OCI-LY1 (cell line): ENCODE data around the gene PACSIN1.

Experiments used
- H2AFZ ChIP-seq: fragments of 200-600 bp; sonication (generic), shearing (Covaris generic); 2 replicates; pipeline ENCODE4 v1.6.0; 2014; ENCODE audit warnings: antibody characterized with exemption, mild to moderate bottlenecking, low read length
- H3F3A ChIP-seq: fragments of 200-600 bp; sonication (generic), shearing (Covaris generic); 2 replicates; pipeline ENCODE4 v1.6.0; 2014; ENCODE audit warnings: mild to moderate bottlenecking, antibody characterized with exemption, low read length, moderate library complexity; ENCODE audit not compliant: insufficient read depth
- H3K27ac ChIP-seq: fragments of 200-600 bp; sonication (generic); 2 replicates; pipeline ENCODE4 v1.5.1; 2014; ENCODE audit warnings: low read length, mixed run types, mild to moderate bottlenecking, low read depth; ENCODE audit not compliant: poor library complexity, severe bottlenecking
- H3K27me3 ChIP-seq: fragments of 200-600 bp; sonication (generic); 2 replicates; pipeline ENCODE4 v1.6.0; 2014; ENCODE audit warnings: antibody characterized with exemption, mild to moderate bottlenecking, low read length, moderate library complexity; ENCODE audit not compliant: insufficient read depth
- H3K36me3 ChIP-seq: fragments of 200-600 bp; sonication (generic); 2 replicates; pipeline ENCODE4 v1.6.1; 2014; ENCODE audit warnings: mild to moderate bottlenecking, antibody characterized with exemption, low read length, moderate library complexity, mixed read lengths; ENCODE audit not compliant: insufficient read depth
- H3K4me1 ChIP-seq: fragments of 200-600 bp; sonication (generic); 2 replicates; pipeline ENCODE4 v1.5.1; 2014; ENCODE audit warnings: mild to moderate bottlenecking, low read length, moderate library complexity; ENCODE audit not compliant: insufficient read depth, severe bottlenecking
- H3K4me2 ChIP-seq: fragments of 200-600 bp; sonication (generic), shearing (Covaris generic); 2 replicates; pipeline ENCODE4 v1.6.1; 2014; ENCODE audit warnings: low read length
- H3K4me3 ChIP-seq: fragments of 200-600 bp; sonication (generic); 2 replicates; pipeline ENCODE4 v1.5.1; 2014; ENCODE audit warnings: low read length, low read depth, mild to moderate bottlenecking, mixed read lengths; ENCODE audit not compliant: poor library complexity, severe bottlenecking
- H3K79me2 ChIP-seq: fragments of 200-600 bp; shearing (Covaris generic); 2 replicates; pipeline ENCODE4 v1.6.1; 2016; ENCODE audit warnings: mixed run types, low read length, mixed read lengths; ENCODE audit not compliant: insufficient read depth
- H3K9ac ChIP-seq: fragments of 200-600 bp; sonication (generic), shearing (Covaris generic); 2 replicates; pipeline ENCODE4 v1.6.1; 2014; ENCODE audit warnings: mild to moderate bottlenecking, low read length, mixed read lengths
- H3K9me2 ChIP-seq: fragments of 200-600 bp; sonication (generic), shearing (Covaris generic); 2 replicates; pipeline ENCODE4 v1.6.1; 2014; ENCODE audit warnings: low read depth, mild to moderate bottlenecking, low read length, mixed read lengths
- H3K9me3 ChIP-seq: fragments of 200-600 bp; shearing (Covaris generic); 2 replicates; pipeline ENCODE4 v1.6.1; 2014; ENCODE audit warnings: low read length, mixed read lengths
- H4K20me1 ChIP-seq: fragments of 200-600 bp; sonication (generic), shearing (Covaris generic); 2 replicates; pipeline ENCODE4 v1.6.0; 2016; ENCODE audit warnings: mild to moderate bottlenecking, low read length; ENCODE audit not compliant: insufficient read depth
- EZH2 ChIP-seq: fragments of 200-600 bp; sonication (generic), shearing (Covaris generic); IDR thresholded peaks from 2 replicates; pipeline ENCODE4 v1.8.0; 2017; ENCODE audit warnings: borderline replicate concordance, mixed run types, mild to moderate bottlenecking, antibody characterized with exemption, low read length, moderate library complexity, mixed read lengths
- TF ChIP-seq, protein P1 (sequence below): fragments of 200-600 bp; sonication (generic), shearing (Covaris generic); IDR thresholded peaks from 2 replicates; pipeline ENCODE4 v1.5.1; 2017; ENCODE audit warnings: mild to moderate bottlenecking, antibody characterized with exemption, low read length, moderate library complexity, mixed read lengths

PACSIN1 gene

DNA sequence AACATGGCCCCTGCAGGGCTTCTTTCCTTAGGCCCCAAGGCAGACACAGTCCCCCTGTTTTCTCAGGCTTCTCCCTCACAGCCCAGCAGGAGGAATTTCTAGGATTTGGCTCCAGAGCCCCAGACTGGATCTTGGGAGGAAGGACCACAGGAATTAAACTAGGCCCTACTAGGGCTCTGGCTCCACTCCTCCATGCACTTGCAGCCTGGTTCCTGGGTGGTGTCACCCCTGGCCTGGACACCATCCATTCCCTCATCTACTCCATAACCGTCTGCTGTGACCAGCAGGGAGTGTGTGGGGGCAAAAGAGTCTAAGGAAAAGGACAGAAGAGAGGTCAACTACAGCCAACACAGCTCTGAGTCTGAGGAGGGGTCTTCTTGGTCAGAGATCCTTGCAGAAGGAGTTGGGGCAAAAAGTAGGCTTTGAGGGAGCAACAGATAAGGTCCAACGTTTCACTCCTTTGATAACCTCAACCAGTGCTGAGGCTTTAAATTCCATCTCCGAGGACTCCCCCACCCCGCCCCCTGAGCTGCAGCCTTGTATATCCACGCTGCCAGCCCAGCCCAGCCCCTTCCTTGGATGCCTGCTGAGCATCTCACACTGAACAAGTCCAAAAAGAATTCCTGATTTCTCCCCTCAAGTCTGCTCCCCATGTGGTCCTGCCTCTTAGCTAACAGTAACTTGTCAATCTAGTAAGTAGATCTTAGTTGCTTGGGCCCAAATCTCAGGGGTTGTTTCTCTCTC, 118.2 kb downstream of the PACSIN1 start:
- Histone ChIP-seq H2AFZ (no peak overlapping the region), H3K9me2 (no peaks in the 10 kb centered on the region), H3K27ac (no peak overlapping the region), H3K36me3 (peaks cover 26% of the 10 kb centered on the region; the same call in 1 of the 2 replicates), H3K27me3 (no peaks in the 10 kb centered on the region), H4K20me1 (no peaks in the 10 kb centered on the region), H3K4me1 (no peaks in the 10 kb centered on the region), H3K4me2 (no peak overlapping the region), H3K9me3 (no peaks in the 10 kb centered on the region), H3K9ac (no peak overlapping the region), H3F3A (no peaks in the 10 kb centered on the region), H3K4me3 (no peak overlapping the region), H3K79me2 (no peaks in the 10 kb centered on the region)
- TF ChIP-seq, protein P1, sequence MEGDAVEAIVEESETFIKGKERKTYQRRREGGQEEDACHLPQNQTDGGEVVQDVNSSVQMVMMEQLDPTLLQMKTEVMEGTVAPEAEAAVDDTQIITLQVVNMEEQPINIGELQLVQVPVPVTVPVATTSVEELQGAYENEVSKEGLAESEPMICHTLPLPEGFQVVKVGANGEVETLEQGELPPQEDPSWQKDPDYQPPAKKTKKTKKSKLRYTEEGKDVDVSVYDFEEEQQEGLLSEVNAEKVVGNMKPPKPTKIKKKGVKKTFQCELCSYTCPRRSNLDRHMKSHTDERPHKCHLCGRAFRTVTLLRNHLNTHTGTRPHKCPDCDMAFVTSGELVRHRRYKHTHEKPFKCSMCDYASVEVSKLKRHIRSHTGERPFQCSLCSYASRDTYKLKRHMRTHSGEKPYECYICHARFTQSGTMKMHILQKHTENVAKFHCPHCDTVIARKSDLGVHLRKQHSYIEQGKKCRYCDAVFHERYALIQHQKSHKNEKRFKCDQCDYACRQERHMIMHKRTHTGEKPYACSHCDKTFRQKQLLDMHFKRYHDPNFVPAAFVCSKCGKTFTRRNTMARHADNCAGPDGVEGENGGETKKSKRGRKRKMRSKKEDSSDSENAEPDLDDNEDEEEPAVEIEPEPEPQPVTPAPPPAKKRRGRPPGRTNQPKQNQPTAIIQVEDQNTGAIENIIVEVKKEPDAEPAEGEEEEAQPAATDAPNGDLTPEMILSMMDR: no peak
- TF ChIP-seq EZH2: no peak

DNA sequence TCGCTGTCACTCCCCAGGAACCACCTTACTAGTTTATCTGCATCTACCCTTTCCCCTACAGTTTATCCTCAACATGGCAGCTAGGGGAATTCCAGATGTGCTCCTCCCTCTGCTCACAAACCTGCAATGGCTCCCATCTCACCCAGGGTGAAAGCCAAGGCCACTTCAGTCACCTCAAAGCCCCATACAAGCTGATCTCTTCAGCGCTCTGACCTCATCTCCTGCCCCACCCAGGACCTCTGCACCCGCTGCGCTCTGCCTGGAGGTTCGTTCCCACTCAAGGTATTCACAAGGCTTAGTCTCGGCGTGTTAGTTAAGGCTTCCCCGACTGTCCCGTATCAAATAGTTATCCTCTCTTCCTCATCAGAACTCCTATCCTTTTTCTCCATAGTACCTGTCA, 118.8 kb downstream of the PACSIN1 start:
- H3K9me2 ChIP-seq: no peaks in the 10 kb centered on the region
- no peak overlapping the region for H3K4me2 ChIP-seq
- no peak overlapping the region for H3K9ac ChIP-seq
- no peak overlapping the region for H3K4me3 ChIP-seq
- H3K27me3 ChIP-seq: no peaks in the 10 kb centered on the region
- no peaks in the 10 kb centered on the region for H3K79me2 ChIP-seq
- H2AFZ ChIP-seq: no peak overlapping the region
- H3F3A ChIP-seq: no peaks in the 10 kb centered on the region
- TF ChIP-seq, protein P1: no peak
- no peak for TF ChIP-seq EZH2
- peaks cover 33% of the 10 kb centered on the region; the same call in 1 of the 2 replicates for H3K36me3 ChIP-seq
- H3K27ac ChIP-seq: no peak overlapping the region
- no peaks in the 10 kb centered on the region for H4K20me1 ChIP-seq
- no peaks in the 10 kb centered on the region for H3K4me1 ChIP-seq
- no peaks in the 10 kb centered on the region for H3K9me3 ChIP-seq
